Measurements from ENCODE around the gene BMP8A. TPM values are rescaled to one million over a fixed set of nuclear protein-coding genes. Genes with fewer than 3 reads are reported as not detected.

Gene BMP8A
- polyA plus RNA-seq, 1 donor from 2014 or later, result not detected

GRCh38 chr1:39570477-39571177 is 79.2 kb downstream of the BMP8A start:
- Histone ChIP-seq H3K9me2 (ENCODE audit: insufficient read depth, low read length) (no peaks in the 10 kb centered on the region), H3K4me3 (ENCODE audit: low read length) (no peak overlapping the region), H3K9ac (ENCODE audit: low read length) (no peak overlapping the region), H3K9me3 (ENCODE audit: low read length) (no peaks in the 10 kb centered on the region), H4K20me1 (ENCODE audit: insufficient read depth) (peaks cover 12% of the 10 kb centered on the region), H3K27me3 (ENCODE audit: insufficient read depth, low read depth, low read length) (no peaks in the 10 kb centered on the region), H3K4me2 (ENCODE audit: low read length) (no peak overlapping the region), H3K27ac (ENCODE audit: low read length) (no peak overlapping the region), H3K36me3 (ENCODE audit: insufficient read depth, low read length) (peaks cover 30% of the 10 kb centered on the region), H3K79me2 (replicated peaks; ENCODE audit: insufficient read depth, low read length) (peaks cover 32% of the 10 kb centered on the region), H2AFZ (ENCODE audit: low read depth, low read length) (no peak overlapping the region), H3F3A (ENCODE audit: insufficient read depth, low read length, poor library complexity, severe bottlenecking) (no peaks in the 10 kb centered on the region)
- TF ChIP-seq EZH2 (IDR thresholded peaks at IDR 0.05; ENCODE audit: borderline replicate concordance, insufficient read depth, low read length, poor library complexity, severe bottlenecking) (no peak), MXI1 (conservative IDR thresholded peaks at IDR 0.05; ENCODE audit: poor library complexity, severe bottlenecking) (no peak), SMC3 (conservative IDR thresholded peaks at IDR 0.05; ENCODE audit: poor library complexity) (no peak), EP300 (conservative IDR thresholded peaks at IDR 0.05; ENCODE audit: poor library complexity, severe bottlenecking) (no peak), CTCF (IDR thresholded peaks at IDR 0.05; ENCODE audit: poor library complexity, severe bottlenecking) (no peak)
- TF ChIP-seq, protein P1, sequence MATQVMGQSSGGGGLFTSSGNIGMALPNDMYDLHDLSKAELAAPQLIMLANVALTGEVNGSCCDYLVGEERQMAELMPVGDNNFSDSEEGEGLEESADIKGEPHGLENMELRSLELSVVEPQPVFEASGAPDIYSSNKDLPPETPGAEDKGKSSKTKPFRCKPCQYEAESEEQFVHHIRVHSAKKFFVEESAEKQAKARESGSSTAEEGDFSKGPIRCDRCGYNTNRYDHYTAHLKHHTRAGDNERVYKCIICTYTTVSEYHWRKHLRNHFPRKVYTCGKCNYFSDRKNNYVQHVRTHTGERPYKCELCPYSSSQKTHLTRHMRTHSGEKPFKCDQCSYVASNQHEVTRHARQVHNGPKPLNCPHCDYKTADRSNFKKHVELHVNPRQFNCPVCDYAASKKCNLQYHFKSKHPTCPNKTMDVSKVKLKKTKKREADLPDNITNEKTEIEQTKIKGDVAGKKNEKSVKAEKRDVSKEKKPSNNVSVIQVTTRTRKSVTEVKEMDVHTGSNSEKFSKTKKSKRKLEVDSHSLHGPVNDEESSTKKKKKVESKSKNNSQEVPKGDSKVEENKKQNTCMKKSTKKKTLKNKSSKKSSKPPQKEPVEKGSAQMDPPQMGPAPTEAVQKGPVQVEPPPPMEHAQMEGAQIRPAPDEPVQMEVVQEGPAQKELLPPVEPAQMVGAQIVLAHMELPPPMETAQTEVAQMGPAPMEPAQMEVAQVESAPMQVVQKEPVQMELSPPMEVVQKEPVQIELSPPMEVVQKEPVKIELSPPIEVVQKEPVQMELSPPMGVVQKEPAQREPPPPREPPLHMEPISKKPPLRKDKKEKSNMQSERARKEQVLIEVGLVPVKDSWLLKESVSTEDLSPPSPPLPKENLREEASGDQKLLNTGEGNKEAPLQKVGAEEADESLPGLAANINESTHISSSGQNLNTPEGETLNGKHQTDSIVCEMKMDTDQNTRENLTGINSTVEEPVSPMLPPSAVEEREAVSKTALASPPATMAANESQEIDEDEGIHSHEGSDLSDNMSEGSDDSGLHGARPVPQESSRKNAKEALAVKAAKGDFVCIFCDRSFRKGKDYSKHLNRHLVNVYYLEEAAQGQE (IDR thresholded peaks at IDR 0.05; ENCODE audit: borderline replicate concordance), result no peak

DNA sequence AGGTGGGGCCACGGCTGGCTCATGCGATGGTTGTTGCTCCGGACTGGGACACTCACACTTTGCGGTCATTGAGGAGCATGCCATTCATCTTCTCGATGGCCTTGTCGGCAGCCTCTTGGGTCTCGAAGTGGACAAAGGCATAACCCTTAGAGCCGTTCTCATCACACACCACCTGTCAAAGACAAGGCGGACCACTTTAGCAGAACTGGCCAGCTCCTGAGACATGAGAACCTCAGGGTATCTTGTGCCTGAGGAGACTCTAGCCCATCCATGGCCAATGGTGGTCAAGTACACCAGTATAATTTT is 79.7 kb downstream of the BMP8A start:
- H4K20me1 ChIP-seq (ENCODE audit: insufficient read depth), result peaks cover 12% of the 10 kb centered on the region
- TF ChIP-seq, protein P1 (IDR thresholded peaks at IDR 0.05; ENCODE audit: borderline replicate concordance), result no peak
- TF ChIP-seq EP300 (conservative IDR thresholded peaks at IDR 0.05; ENCODE audit: poor library complexity, severe bottlenecking) (no peak), CTCF (IDR thresholded peaks at IDR 0.05; ENCODE audit: poor library complexity, severe bottlenecking) (no peak), RAD21 (conservative IDR thresholded peaks at IDR 0.05) (no peak), MXI1 (conservative IDR thresholded peaks at IDR 0.05; ENCODE audit: poor library complexity, severe bottlenecking) (no peak), TAF1 (IDR thresholded peaks at IDR 0.05; ENCODE audit: low read depth) (no peak), POLR2AphosphoS5 (IDR thresholded peaks at IDR 0.05) (no peak), EZH2 (IDR thresholded peaks at IDR 0.05; ENCODE audit: borderline replicate concordance, insufficient read depth, low read length, poor library complexity, severe bottlenecking) (no peak), SMC3 (conservative IDR thresholded peaks at IDR 0.05; ENCODE audit: poor library complexity) (no peak)
- no peaks in the 10 kb centered on the region for H3K9me2 ChIP-seq (ENCODE audit: insufficient read depth, low read length)

More for the DNA sequence above, 79.7 kb downstream of the BMP8A start:
- no peaks in the 10 kb centered on the region for H3F3A ChIP-seq (ENCODE audit: insufficient read depth, low read length, poor library complexity, severe bottlenecking)
- H3K27me3 ChIP-seq (ENCODE audit: insufficient read depth, low read depth, low read length), result no peaks in the 10 kb centered on the region
- H3K9me3 ChIP-seq (ENCODE audit: low read length), result no peaks in the 10 kb centered on the region
- peaks cover 29% of the 10 kb centered on the region for H3K36me3 ChIP-seq (ENCODE audit: insufficient read depth, low read length)
- H2AFZ ChIP-seq (ENCODE audit: low read depth, low read length), result no peak overlapping the region
- H3K9ac ChIP-seq (ENCODE audit: low read length), result no peak overlapping the region
- H3K27ac ChIP-seq (ENCODE audit: low read length), result no peak overlapping the region
- peaks cover 37% of the 10 kb centered on the region for H3K79me2 ChIP-seq (replicated peaks; ENCODE audit: insufficient read depth, low read length)
- no peak overlapping the region for H3K4me2 ChIP-seq (ENCODE audit: low read length)
- no peak overlapping the region for H3K4me3 ChIP-seq (ENCODE audit: low read length)

Data from neural cell (in vitro differentiated cells).